GM12892 (cell line): ENCODE measurements around the gene CNPY1.

Experiments used
- POLR2A ChIP-seq: IDR thresholded peaks from 2 replicates; pipeline ENCODE4 v1.6.1; 2011; ENCODE audit warnings: low read depth, low read length, control low read depth
- POLR2AphosphoS5 ChIP-seq: IDR thresholded peaks from 2 replicates; pipeline ENCODE4 v1.6.1; 2011; ENCODE audit warnings: low read depth, low read length, control low read depth
- TAF1 ChIP-seq: IDR thresholded peaks from 2 replicates; pipeline ENCODE4 v1.6.1; 2011; ENCODE audit warnings: low read depth, mild to moderate bottlenecking, control low read depth, low read length, borderline replicate concordance

DNA sequence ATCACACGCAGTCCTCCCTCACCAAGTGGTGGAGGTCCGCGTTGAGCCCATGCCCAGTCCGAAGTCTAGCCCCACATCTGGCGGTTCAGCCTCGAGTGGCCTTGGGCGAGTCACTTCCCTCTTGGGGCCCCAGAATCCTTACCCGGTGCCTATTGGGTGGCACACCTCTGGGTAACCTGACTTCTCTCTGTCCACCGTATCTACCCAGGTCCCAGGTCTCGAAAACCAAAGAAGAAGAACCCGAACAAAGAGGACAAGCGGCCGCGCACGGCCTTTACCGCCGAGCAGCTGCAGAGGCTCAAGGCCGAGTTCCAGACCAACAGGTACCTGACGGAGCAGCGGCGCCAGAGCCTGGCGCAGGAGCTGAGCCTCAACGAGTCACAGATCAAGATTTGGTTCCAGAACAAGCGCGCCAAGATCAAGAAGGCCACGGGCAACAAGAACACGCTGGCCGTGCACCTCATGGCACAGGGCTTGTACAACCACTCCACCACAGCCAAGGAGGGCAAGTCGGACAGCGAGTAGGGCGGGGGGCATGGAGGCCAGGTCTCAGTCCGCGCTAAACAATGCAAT is 84.1 kb downstream of the CNPY1 start:
- no peak for TF ChIP-seq POLR2A
- no peak for TF ChIP-seq TAF1
- no peak for TF ChIP-seq POLR2AphosphoS5
